Skin of body (tissue), 2 donors: Measurements from ENCODE around the gene ADCY2. TPM values are rescaled to one million over a fixed set of nuclear protein-coding genes. Genes with fewer than 3 reads are reported as not detected.
A peak's percentile ranks its signal among the peaks of the same experiment; 100 is the strongest.

Experiments
- DNase-seq: peaks from one replicate; lab custom pipeline; 2025; lab: John Stamatoyannopoulos, UW
- total RNA-seq: library from RNA; depleted of rRNA; stranded (reverse); fragments of >200 nt; gene quantifications from one replicate; pipeline ENCODE4 v1.2.3, GENCODE V29; 2014

ADCY2 gene
- total RNA-seq, 1 donor from 2014 or later: 6.9 TPM

- DNase-seq: no peak
These were observed 471.3 kb downstream of the ADCY2 start for GRCh38 chr5:7867260-7867659.

DNA sequence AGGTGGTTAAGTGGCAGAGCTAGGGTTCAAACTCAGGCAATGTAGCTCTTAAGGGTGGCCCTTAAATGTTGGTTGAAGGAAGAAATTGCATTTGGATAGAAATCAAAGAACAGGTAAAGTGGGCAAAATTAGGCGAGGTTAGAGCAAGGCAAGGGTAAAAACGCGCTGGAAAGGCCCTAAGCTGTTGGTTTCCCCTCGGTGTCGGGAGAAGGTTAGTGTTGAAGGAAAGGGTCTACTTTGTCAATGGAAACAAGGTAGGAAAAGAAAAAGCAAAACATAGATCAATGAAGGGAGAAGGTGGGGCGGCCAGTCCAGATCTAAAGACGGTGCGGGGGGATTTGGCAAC, 472.5 kb downstream of the ADCY2 start:
- peak; percentile 26 for DNase-seq

- peak; percentile 89 for DNase-seq
These were observed 473.0 kb downstream of the ADCY2 start, which contains the start of the genes FASTKD3 and MTRR for GRCh38 chr5:7868773-7869473. FASTKD3 (minus strand) TSS chr5:7869031; CDS start chr5:7868083, 948 bp downstream. MTRR (plus strand) TSS chr5:7869148; CDS start chr5:7870795, 1,647 bp downstream.

- no peak for DNase-seq
These were observed 473.7 kb downstream of the ADCY2 start for GRCh38 chr5:7869474-7870136.

DNA sequence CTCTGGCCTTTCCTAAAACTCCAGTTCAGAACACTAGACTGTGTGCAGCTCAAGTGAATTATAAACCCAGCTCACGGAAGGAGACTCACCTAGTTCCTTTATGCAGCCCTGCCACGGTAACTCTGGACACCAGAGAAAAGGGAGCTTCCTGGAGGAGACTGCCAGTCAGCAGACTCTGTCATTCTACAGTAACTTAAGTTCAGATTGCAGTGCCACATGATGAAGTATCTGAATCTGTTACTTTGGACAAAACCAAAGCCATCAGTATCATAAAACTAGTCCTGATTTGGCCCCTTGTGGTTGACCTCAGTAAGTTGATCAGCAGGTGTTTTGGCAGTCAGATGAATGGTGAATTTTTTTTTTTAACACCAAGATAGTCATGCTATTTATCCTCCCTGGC, 475.7 kb downstream of the ADCY2 start:
- no peak for DNase-seq

- no peak for DNase-seq
These were observed 476.7 kb downstream of the ADCY2 start for GRCh38 chr5:7872517-7873130.

- no peak for DNase-seq
These were observed 477.3 kb downstream of the ADCY2 start for GRCh38 chr5:7873216-7873615.

GRCh38 chr5:7874639-7875038, 478.7 kb downstream of the ADCY2 start:
- no peak for DNase-seq

GRCh38 chr5:7875151-7875550, 479.2 kb downstream of the ADCY2 start:
- no peak for DNase-seq

- no peak for DNase-seq
These were observed 480.9 kb downstream of the ADCY2 start for GRCh38 chr5:7876867-7877266.

GRCh38 chr5:7877851-7878250, 481.9 kb downstream of the ADCY2 start:
- DNase-seq: no peak

- no peak for DNase-seq
These were observed 482.5 kb downstream of the ADCY2 start for GRCh38 chr5:7878381-7878873.
